AG10803 (cell line): ENCODE data around the gene IL6ST.

ENCODE experiments used
- DNase-seq: peaks from one replicate; pipeline ENCODE4 v3.0.0; 2010; ENCODE audit warnings: low read depth
- H3K4me3 ChIP-seq: 2 replicates; pipeline ENCODE4 v1.5.1; 2011; ENCODE audit warnings: mild to moderate bottlenecking, low read length, control low read depth
- CTCF ChIP-seq: conservative IDR thresholded peaks from 2 replicates; pipeline ENCODE4 v1.5.1; 2011; ENCODE audit warnings: mild to moderate bottlenecking, low read length, control low read depth, inconsistent platforms

IL6ST gene

GRCh38 chr5:56012281-56012963 is 17.7 kb upstream of the IL6ST start:
- DNase-seq, result peak; percentile 59
- TF ChIP-seq CTCF, result no peak
- H3K4me3 ChIP-seq, result no peak overlapping the region

GRCh38 chr5:56011835-56012234 is 17.1 kb upstream of the IL6ST start:
- DNase-seq, result peak; percentile 92
- no peak for TF ChIP-seq CTCF
- H3K4me3 ChIP-seq, result no peak overlapping the region

GRCh38 chr5:56010431-56010830 is 15.7 kb upstream of the IL6ST start:
- no peak for DNase-seq
- H3K4me3 ChIP-seq, result no peak overlapping the region
- no peak for TF ChIP-seq CTCF

- DNase-seq, result no peak
- H3K4me3 ChIP-seq, result no peak overlapping the region
- no peak for TF ChIP-seq CTCF
Measured at GRCh38 chr5:56006600-56006999, 11.8 kb upstream of the IL6ST start.

- DNase-seq, result no peak
- H3K4me3 ChIP-seq, result no peak overlapping the region
- no peak for TF ChIP-seq CTCF
Measured at GRCh38 chr5:56006094-56006493, 11.3 kb upstream of the IL6ST start.

GRCh38 chr5:56004874-56005273 is 10.1 kb upstream of the IL6ST start:
- no peak overlapping the region for H3K4me3 ChIP-seq
- TF ChIP-seq CTCF, result no peak
- no peak for DNase-seq

- no peak overlapping the region for H3K4me3 ChIP-seq
- DNase-seq, result peak; percentile 66
- no peak for TF ChIP-seq CTCF
Measured at GRCh38 chr5:56003679-56004078, 8.9 kb upstream of the IL6ST start.
